Mammary epithelial cell (primary cell): ENCODE data around the gene CSRP3.

Experiments used
- CTCF ChIP-seq, 2 donors: IDR thresholded peaks in 1 of 2; conservative IDR thresholded peaks in 1 of 2; 2 replicates each; pipeline ENCODE4 v1.5.1; 2011 to 2012; ENCODE audit warnings: inconsistent platforms in 2 of 2, low read length in 2 of 2, mild to moderate bottlenecking in 2 of 2, control low read depth in 1 of 2, low read depth in 1 of 2; ENCODE audit not compliant: insufficient read depth in 1 of 2; ENCODE audit errors: extremely low read depth in 1 of 2
- EZH2 ChIP-seq: IDR thresholded peaks from 2 replicates; pipeline ENCODE4 v1.6.1; 2012; ENCODE audit warnings: low read length, inconsistent platforms, borderline replicate concordance

- TF ChIP-seq CTCF (conservative IDR thresholded peaks at IDR 0.05 in 1 of 2, IDR thresholded peaks at IDR 0.05 in 1 of 2; ENCODE audit: extremely low read depth in 1 of 2, insufficient read depth in 1 of 2, low read depth in 1 of 2, low read length in 2 of 2) (no peak), EZH2 (no peak)
These were observed 38.9 kb upstream of the CSRP3 start, which contains the start of gene E2F8 for GRCh38 chr11:19240420-19241259.
